B cell (primary cell): Measurements from ENCODE around the gene OSTF1. TPM values are rescaled to one million over a fixed set of nuclear protein-coding genes. Genes with fewer than 3 reads are reported as not detected.

ENCODE experiments used
- ATAC-seq: fragments of 200-7000 bp; cut with Tn5 transposase; one replicate; pipeline ENCODE4 v1.10.0; 2021; ENCODE audit warnings: low read depth, mild to moderate bottlenecking, moderate number of reproducible peaks, moderate library complexity
- CTCF ChIA-PET: fragments of 350-600 bp; sonication (Branson Sonifier 250); formaldehyde crosslinking; loops from one replicate; lab custom pipeline; 2021; ENCODE audit warnings: antibody characterized with exemption, inconsistent platforms; lab: Charles Lee
- POLR2A ChIA-PET: fragments of 350-600 bp; sonication (Branson Sonifier 250); formaldehyde crosslinking; loops from one replicate; lab custom pipeline; 2021; ENCODE audit warnings: antibody characterized with exemption; lab: Charles Lee
- DNase-seq: peaks from one replicate; pipeline ENCODE4 v3.0.0; 2013
- H2AFZ ChIP-seq: 2 replicates; pipeline ENCODE4 v1.6.1; 2012; ENCODE audit warnings: mild to moderate bottlenecking, low read depth, low read length; ENCODE audit not compliant: insufficient read depth, poor library complexity, severe bottlenecking
- H3K27ac ChIP-seq, 2 donors: 1 replicate in 1 of 2; 2 replicates in 1 of 2; pipeline ENCODE4 v1.5.1; 2012 to 2013; ENCODE audit warnings: low read length in 2 of 2, mild to moderate bottlenecking in 2 of 2, moderate library complexity in 1 of 2
- H3K27me3 ChIP-seq, 4 experiments: fragments of 200-600 bp in 1 of 4; sonication (generic) in 1 of 4; replicated peaks in 1 of 4; 1 replicate in 2 of 4; 2 replicates in 2 of 4; pipeline versions ENCODE4 v1.6.1 to v1.7.0; 2013 to 2016; ENCODE audit warnings: low read length in 3 of 4, mild to moderate bottlenecking in 2 of 4, mixed read lengths in 1 of 4, moderate library complexity in 1 of 4; ENCODE audit not compliant: insufficient read depth in 4 of 4, control insufficient read depth in 3 of 4; ENCODE audit errors: control extremely low read depth in 1 of 4
- H3K36me3 ChIP-seq, 2 experiments: replicated peaks in 1 of 2; 1 replicate in 1 of 2; 2 replicates in 1 of 2; pipeline versions ENCODE4 v1.6.1 to v1.7.1; 2013; ENCODE audit warnings: low read length in 1 of 2; ENCODE audit not compliant: insufficient read depth in 2 of 2, control insufficient read depth in 1 of 2; ENCODE audit errors: control extremely low read depth in 1 of 2, extremely low read depth in 1 of 2
- H3K4me1 ChIP-seq, 2 donors: fragments of 200-600 bp in 1 of 2; sonication (generic) in 1 of 2; 1 replicate in 1 of 2; 2 replicates in 1 of 2; pipeline versions ENCODE4 v1.5.1 to v1.6.1; 2013 to 2017; ENCODE audit warnings: low read length in 2 of 2; ENCODE audit not compliant: control insufficient read depth in 2 of 2, insufficient read depth in 2 of 2
- H3K4me2 ChIP-seq: replicated peaks from 2 replicates; pipeline ENCODE3; 2012; ENCODE audit warnings: mild to moderate bottlenecking, low read depth, low read length; ENCODE audit not compliant: poor library complexity, severe bottlenecking
- H3K4me3 ChIP-seq, 5 experiments: fragments of 200-600 bp in 1 of 5; sonication (generic) in 1 of 5; 1 replicate in 3 of 5; 2 replicates in 2 of 5; pipeline versions ENCODE4 v1.5.1 to v1.7.0; 2011 to 2016; ENCODE audit warnings: low read length in 4 of 5, mild to moderate bottlenecking in 4 of 5, low read depth in 2 of 5, control low read depth in 1 of 5, moderate library complexity in 1 of 5; ENCODE audit not compliant: insufficient read depth in 1 of 5; ENCODE audit errors: control extremely low read depth in 1 of 5, extremely low read depth in 1 of 5
- H3K79me2 ChIP-seq: fragments of 200-600 bp; sonication (generic); one replicate; pipeline ENCODE4 v1.6.0; 2016; ENCODE audit warnings: low read length; ENCODE audit not compliant: control insufficient read depth, insufficient read depth
- H3K9ac ChIP-seq: fragments of 200-600 bp; sonication (generic); 2 replicates; pipeline ENCODE4 v1.6.1; 2017; ENCODE audit warnings: mild to moderate bottlenecking, low read length, moderate library complexity
- H3K9me3 ChIP-seq, 3 donors: one replicate each; pipeline versions ENCODE4 v1.6.1 to v1.7.1; 2013; ENCODE audit warnings: low read length in 2 of 3; ENCODE audit not compliant: control insufficient read depth in 2 of 3, insufficient read depth in 1 of 3; ENCODE audit errors: control extremely low read depth in 1 of 3
- H4K20me1 ChIP-seq: 2 replicates; pipeline ENCODE4 v1.6.0; 2012; ENCODE audit warnings: mild to moderate bottlenecking, low read length; ENCODE audit not compliant: insufficient read depth, control insufficient read depth, poor library complexity, severe bottlenecking
- H3K27ac Mint-ChIP-seq: one replicate; pipeline ENCODE4 v1.8.0; 2021; ENCODE audit warnings: mixed read lengths
- H3K27me3 Mint-ChIP-seq: one replicate; pipeline ENCODE4 v1.8.0; 2021; ENCODE audit warnings: mixed read lengths
- H3K4me1 Mint-ChIP-seq: one replicate; pipeline ENCODE4 v1.8.0; 2021; ENCODE audit warnings: mixed read lengths
- H3K4me3 Mint-ChIP-seq: one replicate; pipeline ENCODE4 v1.8.0; 2021; ENCODE audit warnings: mixed read lengths
- H3K9me3 Mint-ChIP-seq: one replicate; pipeline ENCODE4 v1.8.0; 2022; ENCODE audit warnings: mixed read lengths; ENCODE audit not compliant: insufficient read depth
- EZH2 ChIP-seq: IDR thresholded peaks from 2 replicates; pipeline ENCODE4 v1.6.1; 2012; ENCODE audit warnings: borderline replicate concordance, low read depth, mild to moderate bottlenecking, moderate library complexity, low read length; ENCODE audit not compliant: insufficient read depth, poor library complexity, severe bottlenecking
- WGBS: methylation state at CpG from one replicate; pipeline ENCODE4 v1.1.5; 2013; ENCODE audit warnings: missing lambda C conversion rate; ENCODE audit not compliant: insufficient coverage; 5-methylcytosine and 5-hydroxymethylcytosine counted together
- intact Hi-C: fragments of 100-400 bp; cut with micrococcal nuclease; formaldehyde crosslinking; loops from one replicate; pipeline ENCODE4 v1.10.0; 2022
- polyA plus RNA-seq: library from polyadenylated mRNA; depleted of rRNA; stranded (reverse); fragments of >200 nt; gene quantifications from 2 replicates; pipeline ENCODE4 v1.2.3, GENCODE V29; 2012
- total RNA-seq, 2 donors: library from RNA; stranded (reverse); fragments of 120-200 nt in 1 of 2; gene quantifications; 1 replicate in 1 of 2; 2 replicates in 1 of 2; pipeline versions ENCODE4 v1.2.3 to v1.2.4, GENCODE V29; 2013 to 2022
- TF ChIP-seq, protein P1 (sequence below): fragments of 200-600 bp; IDR thresholded peaks from one replicate; pipeline ENCODE4 v1.8.0; 2022; ENCODE audit warnings: antibody characterized with exemption, mild to moderate bottlenecking

The OSTF1 gene
- total and polyA plus RNA-seq, 2 donors (not counting 1 experiment from before 2014, with no cell fraction given) = 33.8 to 62.0 TPM

DNA sequence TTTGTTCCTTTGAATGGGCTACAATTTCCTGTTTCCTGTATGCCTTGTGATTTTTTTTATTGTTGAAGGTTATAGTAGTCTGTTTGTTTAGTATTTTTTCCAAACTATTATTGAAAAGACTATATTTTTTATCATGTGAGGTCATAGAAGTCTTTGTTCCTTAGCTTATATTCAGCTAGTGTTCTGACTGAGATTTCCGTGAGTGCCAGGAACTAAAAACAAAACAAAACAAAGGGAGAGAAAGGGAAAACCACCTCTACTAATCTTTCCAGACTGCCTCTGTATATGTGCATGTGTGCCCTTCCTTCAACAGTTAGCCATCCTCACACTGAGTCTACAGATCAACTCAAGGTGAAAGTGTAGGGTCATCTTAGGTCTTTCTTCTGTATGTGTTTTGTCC lies 79.0 kb downstream of the OSTF1 start:
- DNase-seq (no peak), ATAC-seq (no peak)
- no peaks in the 10 kb centered on the region for H3K79me2 ChIP-seq
- Mint-ChIP-seq H3K27me3 (no peaks in the 10 kb centered on the region), H3K4me3 (no peak overlapping the region), H3K4me1 (no peaks in the 10 kb centered on the region), H3K9me3 (peaks cover 4% of the 10 kb centered on the region), H3K27ac (no peak overlapping the region)
- no peaks in the 10 kb centered on the region for H4K20me1 ChIP-seq
- CTCF ChIA-PET = no interaction called here
- no peak for TF ChIP-seq EZH2
- TF ChIP-seq, protein P1, sequence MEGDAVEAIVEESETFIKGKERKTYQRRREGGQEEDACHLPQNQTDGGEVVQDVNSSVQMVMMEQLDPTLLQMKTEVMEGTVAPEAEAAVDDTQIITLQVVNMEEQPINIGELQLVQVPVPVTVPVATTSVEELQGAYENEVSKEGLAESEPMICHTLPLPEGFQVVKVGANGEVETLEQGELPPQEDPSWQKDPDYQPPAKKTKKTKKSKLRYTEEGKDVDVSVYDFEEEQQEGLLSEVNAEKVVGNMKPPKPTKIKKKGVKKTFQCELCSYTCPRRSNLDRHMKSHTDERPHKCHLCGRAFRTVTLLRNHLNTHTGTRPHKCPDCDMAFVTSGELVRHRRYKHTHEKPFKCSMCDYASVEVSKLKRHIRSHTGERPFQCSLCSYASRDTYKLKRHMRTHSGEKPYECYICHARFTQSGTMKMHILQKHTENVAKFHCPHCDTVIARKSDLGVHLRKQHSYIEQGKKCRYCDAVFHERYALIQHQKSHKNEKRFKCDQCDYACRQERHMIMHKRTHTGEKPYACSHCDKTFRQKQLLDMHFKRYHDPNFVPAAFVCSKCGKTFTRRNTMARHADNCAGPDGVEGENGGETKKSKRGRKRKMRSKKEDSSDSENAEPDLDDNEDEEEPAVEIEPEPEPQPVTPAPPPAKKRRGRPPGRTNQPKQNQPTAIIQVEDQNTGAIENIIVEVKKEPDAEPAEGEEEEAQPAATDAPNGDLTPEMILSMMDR = no peak
- H3K4me1 ChIP-seq = no peaks in the 10 kb centered on the region
- peaks cover 0 to 5% (median 0%) of the 10 kb centered on the region in 3 donors for H3K9me3 ChIP-seq
- H3K36me3 ChIP-seq = peaks cover 0 to 13% of the 10 kb centered on the region in 2 experiments
- no CpG with 5 or more reads among the region's 1 CpG for WGBS
- intact Hi-C loops = no loop called here
- no peaks in the 10 kb centered on the region for H3K27me3 ChIP-seq
- H3K9ac ChIP-seq = no peak overlapping the region
- H2AFZ ChIP-seq = no peak overlapping the region
- H3K4me3 ChIP-seq = no peak overlapping the region
- H3K27ac ChIP-seq = no peak overlapping the region
- H3K4me2 ChIP-seq = no peak overlapping the region
- POLR2A ChIA-PET = no interaction called here

DNA sequence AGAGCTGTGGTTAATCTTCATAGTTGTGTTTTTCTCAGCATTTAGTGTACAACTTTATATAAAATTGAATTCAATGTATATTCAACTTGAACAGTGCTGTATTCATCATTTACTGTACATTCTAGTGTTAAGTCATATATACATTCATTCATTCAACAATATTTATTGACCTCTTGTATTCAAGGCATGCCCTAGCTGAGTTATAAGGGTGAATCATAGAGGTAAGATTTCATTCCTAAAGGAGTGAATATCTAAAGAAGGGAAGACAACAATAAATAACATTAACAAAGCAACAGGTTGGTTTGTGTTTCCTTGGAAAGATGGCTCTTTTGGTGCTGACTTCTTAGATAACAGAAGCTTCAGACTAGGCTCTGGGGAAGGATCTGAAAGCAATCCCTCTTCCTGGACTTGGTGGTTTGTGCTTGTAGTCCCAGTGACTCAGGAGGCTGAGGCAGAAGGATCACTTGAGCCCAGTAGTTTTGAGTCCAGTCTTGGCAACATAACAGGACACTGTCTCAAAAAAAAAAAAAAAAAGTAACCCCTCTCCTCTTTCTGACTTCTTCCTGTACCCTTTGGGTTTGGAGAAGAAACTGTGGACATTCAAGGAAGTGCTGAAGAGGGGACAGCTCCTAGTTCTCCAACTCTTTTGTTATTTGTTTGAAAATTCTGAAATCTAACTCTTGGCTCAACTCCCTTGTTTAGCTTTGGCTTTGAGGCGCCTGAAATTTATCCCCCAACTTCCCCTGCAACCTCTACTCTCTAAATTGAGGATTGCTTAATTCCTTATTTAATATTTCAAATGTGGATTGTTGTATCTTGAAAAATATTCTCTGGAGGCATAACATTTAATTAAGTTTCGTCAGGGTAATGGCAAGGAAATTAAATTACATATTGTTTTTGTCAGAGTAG lies 80.2 kb downstream of the OSTF1 start:
- H3K4me3 Mint-ChIP-seq = no peak overlapping the region
- no peaks in the 10 kb centered on the region for H3K79me2 ChIP-seq
- H3K9ac ChIP-seq = no peak overlapping the region
- DNase-seq (no peak), ATAC-seq (no peak)
- ChIA-PET POLR2A (no interaction called here), CTCF (interaction anchor here (1.4 to 1.6 kb wide), 2 partner anchors 17 to 394 kb away, joined by 3 to 5 read pairs; no protein-coding TSS in a partner anchor)
- H3K4me1 ChIP-seq = no peaks in the 10 kb centered on the region
- H3K9me3 Mint-ChIP-seq = peaks cover 4% of the 10 kb centered on the region
- intact Hi-C loops = no loop called here
- no peaks in the 10 kb centered on the region for H3K27me3 Mint-ChIP-seq
- H3K4me1 Mint-ChIP-seq = no peaks in the 10 kb centered on the region
- peaks cover 0 to 13% of the 10 kb centered on the region in 2 experiments for H3K36me3 ChIP-seq
- no peak overlapping the region for H3K27ac Mint-ChIP-seq
- no peak overlapping the region for H3K4me2 ChIP-seq
- H4K20me1 ChIP-seq = no peaks in the 10 kb centered on the region
- no CpG with 5 or more reads among the region's 2 CpGs for WGBS
- H3K4me3 ChIP-seq = no peak overlapping the region
- H3K27me3 ChIP-seq = no peaks in the 10 kb centered on the region
- H2AFZ ChIP-seq = no peak overlapping the region
- no peak for TF ChIP-seq EZH2
- TF ChIP-seq, protein P1 = no peak
- H3K9me3 ChIP-seq = peaks cover 0 to 3% (median 0%) of the 10 kb centered on the region in 3 donors
- H3K27ac ChIP-seq = no peak overlapping the region
